Transverse colon (tissue), 4 donors: ENCODE measurements around the gene KCNT2. TPM values are rescaled to one million over a fixed set of nuclear protein-coding genes. Genes with fewer than 3 reads are reported as not detected.
"Not testable (repeated sequence)": the region's sequence is repeated elsewhere in the genome, so short reads cannot be mapped to it uniquely, and the experiment has no call there.

ENCODE experiments used
- DNase-seq: peaks from one replicate; pipeline ENCODE4 v3.0.0-alpha.2; 2019
- H3K27ac ChIP-seq, 4 donors: fragments of 200-600 bp; sonication (generic); 2 replicates each; pipeline ENCODE4 v1.5.1; 2016 to 2018; ENCODE audit warnings: inconsistent platforms in 4 of 4
- H3K27me3 ChIP-seq: fragments of 200-600 bp; sonication (generic); 2 replicates; pipeline ENCODE4 v1.5.1; 2017; ENCODE audit warnings: inconsistent platforms
- H3K36me3 ChIP-seq, 4 donors: fragments of 200-600 bp; sonication (generic); 2 replicates each; pipeline ENCODE4 v1.5.1; 2017 to 2019; ENCODE audit warnings: inconsistent platforms in 4 of 4
- H3K4me1 ChIP-seq, 4 donors: fragments of 200-600 bp; sonication (generic); 2 replicates each; pipeline ENCODE4 v1.5.1; 2017 to 2020; ENCODE audit warnings: inconsistent platforms in 4 of 4
- H3K4me3 ChIP-seq, 4 donors: fragments of 200-600 bp; sonication (generic); 1 replicate in 1 of 4; 2 replicates in 3 of 4; pipeline versions ENCODE4 v1.5.1 to v1.6.1; 2017 to 2019; ENCODE audit warnings: inconsistent platforms in 4 of 4
- H3K9me3 ChIP-seq, 2 donors: fragments of 200-600 bp; sonication (generic); 2 replicates each; pipeline ENCODE4 v1.5.1; 2017 to 2019; ENCODE audit warnings: inconsistent platforms in 2 of 2
- CTCF ChIP-seq, 5 experiments: fragments of 200-600 bp in 3 of 5; fragments of 450-650 bp in 2 of 5; sonication (generic) in 3 of 5; IDR thresholded peaks; 1 replicate in 2 of 5; 2 replicates in 3 of 5; pipeline ENCODE4 v1.5.1; 2016 to 2017; ENCODE audit warnings: antibody characterized with exemption in 5 of 5, inconsistent platforms in 3 of 5, mild to moderate bottlenecking in 2 of 5, moderate library complexity in 1 of 5
- EP300 ChIP-seq: sonication (generic); formaldehyde crosslinking; IDR thresholded peaks from one replicate; pipeline ENCODE4 v1.6.1; 2017; ENCODE audit warnings: antibody characterized with exemption, low read depth
- POLR2A ChIP-seq: fragments of 450-650 bp; IDR thresholded peaks from one replicate; pipeline ENCODE4 v1.6.1; 2016; ENCODE audit warnings: antibody characterized with exemption, mild to moderate bottlenecking, moderate library complexity
- POLR2AphosphoS5 ChIP-seq, 3 donors: sonication (generic); formaldehyde crosslinking; IDR thresholded peaks; one replicate each; pipeline ENCODE4 v1.6.1; 2016; ENCODE audit warnings: antibody characterized with exemption in 3 of 3
- WGBS, 2 donors: methylation state at CpG; one replicate each; pipeline ENCODE4 v1.1.5; 2018; ENCODE audit warnings: low coverage in 1 of 2; 5-methylcytosine and 5-hydroxymethylcytosine counted together
- in situ Hi-C, 4 donors: fragments of 200-750 bp; cut with MboI; loops; one replicate each; pipeline versions ENCODE4 v1.15.0 to v1.15.1; 2017; ENCODE audit warnings: low sequenced_read_pairs in 3 of 4, low pct_ligation_motif_present in 1 of 4, low pct_unique_long_range_greater_than_20kb in 1 of 4
- intact Hi-C: fragments of 100-400 bp; cut with DNase I; formaldehyde crosslinking; loops from one replicate; pipeline ENCODE4 v1.15.1; 2023; ENCODE audit warnings: low total_unique reads
- total RNA-seq, 4 donors: library from RNA; depleted of rRNA; stranded (reverse); fragments of >200 nt; gene quantifications; one replicate each; pipeline ENCODE4 v1.1.0, GENCODE V29; 2016

Gene KCNT2
- total RNA-seq, 4 donors from 2014 or later, result 0.80 to 1.7 (median 0.96) TPM; not detected in 1

DNA sequence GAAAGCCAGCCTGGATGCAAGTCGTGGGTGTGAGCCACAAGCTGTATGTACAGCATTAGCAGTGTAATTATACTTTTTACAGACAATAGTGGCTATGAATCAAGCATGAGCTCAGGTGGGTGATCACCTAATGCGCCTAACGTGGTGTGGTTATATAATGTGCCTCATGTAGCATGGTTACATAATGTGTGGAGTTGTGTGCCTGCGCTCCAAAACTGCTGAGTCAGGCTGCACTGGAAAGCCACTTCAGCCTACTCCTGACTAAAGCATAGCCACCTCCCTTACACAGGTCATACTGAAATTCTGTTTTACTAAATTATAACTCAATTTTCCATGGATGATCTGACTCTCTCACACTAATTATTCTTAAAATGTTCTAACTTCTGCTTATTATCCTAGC is 69.8 kb downstream of the KCNT2 start:
- no peak for TF ChIP-seq CTCF (IDR thresholded peaks at IDR 0.05)
- TF ChIP-seq EP300, result no peak
- TF ChIP-seq POLR2AphosphoS5 (IDR thresholded peaks at IDR 0.05), result no peak
- no peak for TF ChIP-seq POLR2A
- no peak overlapping the region for H3K4me3 ChIP-seq
- in situ Hi-C loops (no loop called here), intact Hi-C loops (no loop called here)
- no peaks in the 10 kb centered on the region for H3K9me3 ChIP-seq
- WGBS, 2 donors, result 76 to 93% methylated on average over 2 to 4 of the region's 4 CpGs
- H3K36me3 ChIP-seq, result no peaks in the 10 kb centered on the region
- no peak for DNase-seq
- no peaks in the 10 kb centered on the region for H3K4me1 ChIP-seq
- no peak overlapping the region for H3K27ac ChIP-seq
- H3K27me3 ChIP-seq, result no peaks in the 10 kb centered on the region

DNA sequence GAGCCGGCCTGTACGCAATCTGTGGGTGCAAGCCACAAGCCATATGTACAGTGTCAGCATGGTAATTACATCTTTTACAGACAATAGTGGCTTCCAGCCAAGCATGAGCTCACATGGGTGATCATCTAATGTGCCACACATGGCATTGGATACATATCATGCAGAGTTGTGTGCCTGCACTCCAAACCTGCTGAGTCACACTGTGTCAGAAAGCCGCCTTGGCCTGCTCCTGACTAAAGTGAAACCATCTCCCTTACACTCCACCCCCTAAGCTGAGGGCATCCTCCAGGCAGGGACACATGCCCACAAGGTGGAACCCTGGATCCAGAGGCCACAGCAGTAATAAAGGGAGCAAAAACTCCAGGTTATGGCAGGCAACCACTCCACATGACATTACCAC is 72.5 kb downstream of the KCNT2 start:
- no peaks in the 10 kb centered on the region for H3K9me3 ChIP-seq

GRCh38 chr1:196531737-196532524 is 76.3 kb downstream of the KCNT2 start:
- Histone ChIP-seq H3K27me3 (no peaks in the 10 kb centered on the region), H3K4me1 (no peaks in the 10 kb centered on the region), H3K4me3 (no peak overlapping the region), H3K9me3 (no peaks in the 10 kb centered on the region), H3K27ac (no peak overlapping the region), H3K36me3 (no peaks in the 10 kb centered on the region)
- intact Hi-C loops, result no loop called here
- TF ChIP-seq EP300, result no peak
- no peak for TF ChIP-seq CTCF (IDR thresholded peaks at IDR 0.05)
- no peak for TF ChIP-seq POLR2AphosphoS5 (IDR thresholded peaks at IDR 0.05)
- no peak for TF ChIP-seq POLR2A
- 76 to 80% methylated on average over 3 of the region's 3 CpGs for WGBS, 2 donors
- in situ Hi-C loops, result no loop called here
- no peak for DNase-seq

More for the DNA sequence above, 72.5 kb downstream of the KCNT2 start:
- in situ Hi-C loops (no loop called here), intact Hi-C loops (no loop called here)
- Histone ChIP-seq H3K27ac (no peak overlapping the region), H3K27me3 (no peaks in the 10 kb centered on the region), H3K4me1 (no peaks in the 10 kb centered on the region), H3K4me3 (no peak overlapping the region), H3K36me3 (no peaks in the 10 kb centered on the region)
- DNase-seq, result no peak
- 41 to 63% methylated on average over 2 to 3 of the region's 3 CpGs for WGBS, 2 donors
- no peak for TF ChIP-seq POLR2AphosphoS5 (IDR thresholded peaks at IDR 0.05)
- no peak for TF ChIP-seq CTCF (IDR thresholded peaks at IDR 0.05)
- TF ChIP-seq EP300, result no peak
- no peak for TF ChIP-seq POLR2A

GRCh38 chr1:196527919-196528318 is 80.3 kb downstream of the KCNT2 start:
- DNase-seq, result no peak
- in situ Hi-C loops, result no loop called here
- Histone ChIP-seq H3K4me1 (no peaks in the 10 kb centered on the region), H3K27me3 (no peaks in the 10 kb centered on the region), H3K27ac (no peak overlapping the region), H3K4me3 (no peak overlapping the region), H3K9me3 (no peaks in the 10 kb centered on the region), H3K36me3 (no peaks in the 10 kb centered on the region)
- intact Hi-C loops, result no loop called here
- no peak for TF ChIP-seq CTCF (IDR thresholded peaks at IDR 0.05)
- TF ChIP-seq POLR2AphosphoS5 (IDR thresholded peaks at IDR 0.05), result no peak
- no peak for TF ChIP-seq POLR2A
- TF ChIP-seq EP300, result no peak
- WGBS, 2 donors, result 51 to 62% methylated on average over 2 of the region's 2 CpGs

DNA sequence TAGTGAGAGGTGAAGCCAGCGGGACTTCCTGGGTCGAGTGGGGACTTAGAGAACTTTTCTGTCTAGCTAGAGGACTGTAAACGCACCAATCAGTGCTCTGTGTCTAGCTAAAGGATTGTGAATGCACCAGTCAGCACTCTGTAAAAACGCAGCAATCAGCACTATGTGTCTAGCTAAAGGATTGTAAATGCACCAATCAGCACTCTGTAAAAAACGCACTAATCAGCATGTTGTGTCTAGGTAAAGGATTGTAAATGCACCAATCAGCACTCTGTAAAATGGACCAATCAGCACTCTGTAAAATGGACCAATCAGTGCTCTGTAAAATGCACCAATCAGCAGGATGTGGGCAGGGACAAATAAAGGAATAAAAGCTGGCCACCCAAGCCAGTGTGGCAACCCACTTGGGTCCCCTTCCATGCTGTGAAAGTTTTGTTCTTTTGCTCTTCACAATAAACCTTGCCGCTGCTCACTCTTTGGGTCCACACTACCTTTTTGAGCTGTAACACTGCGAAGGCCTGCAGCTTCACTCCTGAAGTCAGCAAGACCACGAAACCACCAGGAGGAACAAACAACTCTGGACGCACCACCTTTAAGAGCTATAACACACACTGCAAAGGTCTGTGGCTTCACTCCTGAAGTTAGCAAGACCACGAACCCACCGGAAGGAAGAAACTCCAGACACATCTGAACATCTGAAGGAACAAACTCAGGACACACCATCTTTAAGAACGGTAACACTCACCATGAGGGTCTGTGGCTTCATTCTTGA is 85.5 kb downstream of the KCNT2 start:
- H3K27me3 ChIP-seq, H3K9me3 ChIP-seq, H3K36me3 ChIP-seq, in situ Hi-C loops, H3K27ac ChIP-seq, intact Hi-C loops, DNase-seq, H3K4me3 ChIP-seq, H3K4me1 ChIP-seq: not testable (repeated sequence)
- 79 to 83% methylated on average over 5 to 12 of the region's 12 CpGs for WGBS, 2 donors
